A549 treated with GW870086 at 1 μM for 4 hours (cell line): ENCODE measurements around the gene VGLL4. TPM values are rescaled to one million over a fixed set of nuclear protein-coding genes. Genes with fewer than 3 reads are reported as not detected.

Experiments used
- total RNA-seq: library from RNA; stranded (reverse); fragments of 200-300 nt; extraction: Qiagen RNA extraction; gene quantifications from 5 replicates; pipeline ENCODE4 v1.2.3, GENCODE V29; 2022; ENCODE audit warnings: low read depth

Gene VGLL4, protein sequence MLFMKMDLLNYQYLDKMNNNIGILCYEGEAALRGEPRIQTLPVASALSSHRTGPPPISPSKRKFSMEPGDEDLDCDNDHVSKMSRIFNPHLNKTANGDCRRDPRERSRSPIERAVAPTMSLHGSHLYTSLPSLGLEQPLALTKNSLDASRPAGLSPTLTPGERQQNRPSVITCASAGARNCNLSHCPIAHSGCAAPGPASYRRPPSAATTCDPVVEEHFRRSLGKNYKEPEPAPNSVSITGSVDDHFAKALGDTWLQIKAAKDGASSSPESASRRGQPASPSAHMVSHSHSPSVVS
- total RNA-seq: 31.2 to 34.4 TPM (median 34.4 TPM) in 5 replicates

DNA sequence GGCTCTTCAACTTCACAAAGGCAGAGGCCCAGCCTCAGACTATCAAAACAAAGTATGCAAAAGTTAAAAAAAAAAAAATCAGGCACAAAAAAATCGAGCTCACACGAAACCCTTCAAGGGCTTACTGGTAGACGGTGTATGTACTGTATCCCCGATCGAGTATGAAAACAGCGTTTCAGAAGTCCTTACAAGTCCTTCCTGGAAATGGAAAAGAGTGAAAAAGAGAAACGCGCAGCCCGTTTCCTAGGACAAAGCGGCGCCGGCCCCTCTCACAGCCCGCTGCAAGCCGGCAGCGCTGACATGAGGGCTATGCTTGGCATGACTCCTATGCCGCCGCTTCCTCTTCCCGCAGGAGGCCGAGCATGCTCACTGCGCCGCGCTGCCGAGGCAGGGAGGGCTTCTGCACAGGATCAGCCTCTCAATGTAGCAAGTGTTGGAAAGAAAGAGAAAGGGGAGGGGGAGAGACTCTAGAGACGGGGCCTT, at the start of gene VGLL4:
TSS of gene VGLL4 (minus strand) at position 311 of the 483 bp plus-strand sequence. CDS start 397 bp downstream, outside the sequence.

Other genes with a start within 250 kb of the VGLL4 start
- 24.4 to 28.8 TPM (median 26.8 TPM) in 5 replicates for gene TAMM41, start 203.0 kb upstream of the VGLL4 start, total RNA-seq